KG1 (cell line): ENCODE measurements around the gene HS2ST1.
"Not testable (repeated sequence)": the region's sequence is repeated elsewhere in the genome, so short reads cannot be mapped to it uniquely, and the experiment has no call there.

Source experiments
- DNase-seq: peaks from one replicate; lab custom pipeline; 2025; lab: John Stamatoyannopoulos, UW

Gene HS2ST1

DNA sequence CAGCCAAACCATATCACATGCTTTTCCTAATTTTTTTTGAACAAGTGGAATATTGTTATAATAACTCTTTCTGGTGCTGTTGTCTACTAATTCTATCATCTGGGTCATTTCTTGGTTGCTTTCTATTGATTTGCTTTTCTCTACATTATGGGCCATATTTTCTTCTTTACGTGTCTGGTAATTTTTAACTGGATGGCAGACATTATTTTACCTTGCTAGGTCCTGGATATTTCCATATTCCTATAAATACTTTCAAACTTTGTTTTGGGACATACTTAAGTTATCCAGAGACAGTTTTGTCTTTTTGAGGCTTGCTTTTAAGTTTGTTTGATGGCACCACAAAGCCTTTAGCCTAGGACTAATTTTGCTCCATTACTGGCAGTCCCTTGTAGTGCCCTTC lies 11.3 kb downstream of the HS2ST1 start:
- DNase-seq, result no peak

DNA sequence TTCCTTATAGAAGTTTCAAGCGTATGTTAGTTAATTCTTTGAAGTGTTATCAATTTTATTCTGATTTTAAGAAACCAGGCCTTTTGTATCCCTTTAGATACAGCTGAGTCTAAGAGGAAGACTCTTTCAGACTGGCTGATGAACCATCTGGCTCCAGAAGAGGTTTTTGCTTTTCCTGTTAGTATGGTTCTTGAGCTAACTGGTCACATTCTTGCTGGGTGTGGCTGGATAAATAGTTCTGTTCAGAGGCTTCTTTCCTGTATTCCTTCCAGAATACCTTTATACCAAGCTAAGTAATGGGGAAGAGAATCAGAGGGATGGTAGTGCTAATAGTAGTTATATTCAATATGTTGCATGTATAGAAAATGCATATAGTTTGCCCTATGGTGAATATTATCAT lies 12.4 kb downstream of the HS2ST1 start:
- DNase-seq, result no peak

DNA sequence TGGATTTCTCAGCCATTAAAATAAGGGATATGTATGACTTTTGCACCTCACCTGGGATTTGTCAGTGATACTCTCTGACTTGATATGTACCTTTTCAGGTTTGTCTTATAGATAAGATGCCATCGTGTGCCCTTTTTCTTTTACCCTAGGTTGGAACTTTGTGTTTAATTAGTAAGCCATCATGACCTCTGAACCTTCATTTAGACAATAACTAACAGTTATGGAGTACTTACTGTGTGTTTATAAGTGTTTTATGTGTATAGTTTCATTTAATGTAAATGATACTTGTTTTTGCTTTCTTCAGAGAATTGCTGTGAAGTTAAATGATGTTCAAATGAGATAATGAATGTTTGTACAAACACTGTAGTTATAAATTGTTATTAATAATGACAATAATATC lies 14.4 kb downstream of the HS2ST1 start:
- no peak for DNase-seq

DNA sequence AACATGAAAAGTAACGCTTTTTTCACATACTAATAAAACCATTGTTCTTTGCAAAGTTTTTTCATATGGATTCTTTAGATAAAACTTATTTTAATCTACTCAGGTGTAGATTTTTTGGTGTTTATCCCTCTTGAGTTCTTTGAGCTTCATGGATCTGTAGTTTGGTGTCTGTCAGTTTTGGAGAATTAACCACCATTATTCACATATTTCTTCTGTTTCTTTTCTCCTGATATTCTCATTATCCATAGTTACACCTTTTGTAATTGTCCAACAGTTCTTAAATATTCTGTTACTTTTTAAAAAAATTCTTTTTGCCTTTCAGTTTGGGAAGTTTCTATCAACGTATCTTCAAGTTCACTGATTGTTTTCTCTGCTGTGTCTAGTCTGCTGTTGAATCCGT lies 18.6 kb downstream of the HS2ST1 start:
- DNase-seq, result no peak

DNA sequence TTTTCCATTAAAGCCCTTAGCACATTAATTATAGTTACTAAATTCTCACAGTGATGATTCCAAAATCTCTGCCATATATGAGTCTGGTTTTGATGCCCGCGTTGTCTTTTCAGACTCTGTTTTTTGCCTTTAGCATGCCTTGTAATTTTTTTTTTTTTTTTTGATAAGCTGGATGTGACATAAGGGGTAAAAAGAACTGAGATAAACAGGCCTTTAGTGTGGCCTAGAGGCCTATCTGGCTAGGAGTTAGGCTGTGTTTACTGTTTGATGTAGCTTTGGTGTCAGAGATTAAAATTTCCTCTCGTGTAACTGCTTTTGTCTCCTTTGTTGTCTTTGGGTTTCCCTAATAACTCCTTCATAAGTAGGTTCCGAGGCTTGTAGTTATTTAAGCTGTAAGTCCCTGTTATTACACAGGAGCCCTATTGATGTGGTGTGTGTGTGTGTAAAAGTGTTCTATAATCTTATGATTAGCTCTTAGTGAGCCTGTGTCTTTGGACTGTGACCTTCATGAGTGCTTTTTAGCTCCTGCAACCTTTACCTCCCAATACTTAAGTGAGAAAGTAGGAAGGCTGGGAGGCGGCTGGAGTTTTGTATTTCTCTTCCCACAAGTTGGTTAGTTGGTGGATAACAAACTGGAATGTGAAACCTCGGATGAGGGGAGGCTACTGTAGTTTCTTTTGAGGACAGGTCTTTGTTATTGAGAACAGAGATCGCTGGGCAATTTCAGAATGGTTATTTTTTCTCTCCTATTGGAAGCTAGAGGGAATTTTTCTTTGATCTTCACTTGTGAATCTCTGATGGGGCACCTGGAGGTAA lies 19.3 kb downstream of the HS2ST1 start:
- no peak for DNase-seq

DNA sequence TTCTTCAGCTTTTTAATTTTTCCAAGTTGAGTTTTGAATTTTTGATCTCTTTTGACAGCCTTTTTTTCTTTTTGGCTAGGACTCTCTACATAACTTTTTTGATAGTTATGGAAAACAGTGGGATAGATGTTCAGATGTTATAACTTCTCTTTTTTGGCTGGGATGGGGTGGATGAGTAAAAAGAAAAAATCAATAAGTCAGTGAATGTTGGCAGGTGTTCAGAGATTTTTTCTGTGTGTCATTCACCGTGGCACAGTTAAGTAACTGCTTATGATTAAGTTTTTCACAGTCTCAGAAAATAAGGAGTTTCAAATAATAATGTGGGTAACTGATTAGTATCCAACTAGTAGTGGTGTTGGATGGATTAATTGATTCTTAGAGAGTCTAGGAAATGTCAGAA lies 24.0 kb downstream of the HS2ST1 start:
- no peak for DNase-seq

DNA sequence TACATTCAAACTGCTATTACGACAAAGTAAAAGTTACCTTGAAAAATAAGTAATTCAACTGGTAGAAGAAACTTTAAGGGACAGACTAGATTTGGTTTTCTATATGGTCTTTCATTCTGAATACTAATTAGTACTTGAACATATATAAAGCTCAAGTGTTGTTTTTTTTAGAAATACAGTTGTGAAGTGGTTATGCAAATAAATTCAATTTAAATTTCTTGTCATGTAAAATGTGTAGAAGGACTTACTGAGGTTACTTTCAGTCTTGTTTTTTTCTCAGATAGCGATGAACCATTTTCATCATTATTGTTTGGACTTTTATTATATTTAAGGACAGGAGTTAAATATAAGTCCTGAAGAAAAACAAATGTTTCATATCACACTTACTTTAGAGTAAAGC lies 24.4 kb downstream of the HS2ST1 start:
- DNase-seq, result no peak

DNA sequence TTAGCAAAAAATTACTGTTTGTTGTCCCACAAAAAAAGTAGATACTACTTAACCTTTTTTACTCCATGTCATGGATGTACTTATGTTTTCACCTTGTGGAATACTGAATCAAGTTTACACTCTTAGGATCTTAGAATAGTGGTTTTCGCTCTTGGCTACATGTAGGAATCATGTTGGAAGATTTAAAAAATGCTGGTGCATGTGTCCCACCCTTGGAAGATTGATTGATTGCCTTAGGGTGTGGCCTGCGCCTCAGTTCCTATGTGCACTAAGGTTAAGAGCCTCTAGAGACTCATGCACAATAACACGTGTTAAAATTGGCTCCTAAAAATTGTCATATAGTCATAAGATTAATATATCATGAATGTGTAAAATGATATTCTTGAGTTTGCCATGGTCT lies 25.0 kb downstream of the HS2ST1 start:
- no peak for DNase-seq

DNA sequence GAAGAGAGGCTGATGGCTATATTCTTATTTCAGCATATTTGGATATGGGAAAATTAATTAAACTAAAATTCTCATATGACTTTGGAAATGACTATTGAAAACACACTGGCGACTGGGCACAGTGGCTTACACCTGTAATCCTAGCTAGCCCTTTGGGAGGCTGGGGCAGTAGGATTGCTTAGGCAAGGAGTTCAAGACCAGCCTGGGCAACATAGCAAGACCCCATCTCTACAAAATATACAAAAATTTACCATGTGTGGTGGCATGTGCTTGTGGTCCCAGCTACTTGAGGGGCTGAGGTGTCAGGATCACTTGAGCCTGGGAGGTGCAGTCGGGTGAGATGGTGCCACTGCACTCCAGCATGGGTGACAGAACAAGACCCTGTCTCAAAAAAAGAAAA lies 26.2 kb downstream of the HS2ST1 start:
- DNase-seq, result no peak

DNA sequence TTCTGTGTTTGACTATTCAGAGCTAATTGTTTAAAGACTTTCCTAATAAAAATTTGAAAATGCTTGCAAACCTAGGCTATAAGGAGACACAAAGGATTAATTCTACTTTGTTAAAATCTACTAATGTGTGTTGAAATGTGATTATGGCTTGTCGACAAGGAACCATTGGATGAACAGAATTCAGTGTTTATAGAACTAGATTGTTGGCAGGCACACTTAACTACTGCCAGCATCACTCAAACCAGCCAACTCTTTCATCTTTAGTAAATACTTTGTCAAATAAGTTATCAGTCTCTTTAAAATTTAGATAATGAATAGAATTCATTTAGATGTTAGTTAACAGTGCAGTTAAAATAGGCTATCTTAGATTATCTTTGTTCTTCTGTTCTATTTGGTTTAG lies 27.6 kb downstream of the HS2ST1 start:
- DNase-seq, result no peak

DNA sequence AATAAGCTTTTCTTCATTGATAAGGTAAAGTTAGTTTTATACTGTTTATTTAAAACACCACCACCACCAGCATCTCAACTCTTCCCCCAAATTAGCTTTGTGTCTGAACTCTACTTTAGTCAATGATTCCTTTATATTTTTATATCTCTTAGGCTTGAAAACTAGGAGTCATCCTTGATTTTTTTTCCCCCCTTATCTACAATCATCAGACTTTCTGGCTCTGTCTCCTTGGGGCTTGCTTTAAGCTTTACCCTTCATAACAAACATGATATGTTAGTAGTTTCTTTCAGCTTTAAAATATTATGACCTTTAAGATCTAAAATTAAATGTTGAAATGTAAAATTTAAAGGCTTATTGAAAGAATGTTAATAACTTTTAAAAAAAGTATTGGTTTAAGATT lies 28.3 kb downstream of the HS2ST1 start:
- DNase-seq, result no peak

DNA sequence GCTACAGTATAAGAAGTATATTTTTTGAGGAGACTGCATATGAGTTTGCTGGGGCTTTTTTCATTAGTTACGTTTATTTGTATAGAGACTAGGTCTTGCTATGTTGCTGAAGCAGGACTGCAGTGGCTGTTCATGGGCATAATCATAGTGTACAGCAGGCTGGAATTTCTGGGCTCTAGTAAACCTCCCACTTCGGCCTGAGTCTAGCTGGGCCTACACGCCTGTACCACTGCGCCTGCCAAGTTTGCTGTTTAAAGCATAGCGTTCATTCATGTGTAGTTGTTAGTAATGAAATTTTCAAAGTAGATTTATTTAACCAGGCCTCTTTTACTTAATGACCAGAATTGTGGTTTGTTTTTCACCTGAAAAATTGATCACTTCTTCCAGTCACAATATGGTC lies 33.8 kb downstream of the HS2ST1 start:
- DNase-seq, result no peak

DNA sequence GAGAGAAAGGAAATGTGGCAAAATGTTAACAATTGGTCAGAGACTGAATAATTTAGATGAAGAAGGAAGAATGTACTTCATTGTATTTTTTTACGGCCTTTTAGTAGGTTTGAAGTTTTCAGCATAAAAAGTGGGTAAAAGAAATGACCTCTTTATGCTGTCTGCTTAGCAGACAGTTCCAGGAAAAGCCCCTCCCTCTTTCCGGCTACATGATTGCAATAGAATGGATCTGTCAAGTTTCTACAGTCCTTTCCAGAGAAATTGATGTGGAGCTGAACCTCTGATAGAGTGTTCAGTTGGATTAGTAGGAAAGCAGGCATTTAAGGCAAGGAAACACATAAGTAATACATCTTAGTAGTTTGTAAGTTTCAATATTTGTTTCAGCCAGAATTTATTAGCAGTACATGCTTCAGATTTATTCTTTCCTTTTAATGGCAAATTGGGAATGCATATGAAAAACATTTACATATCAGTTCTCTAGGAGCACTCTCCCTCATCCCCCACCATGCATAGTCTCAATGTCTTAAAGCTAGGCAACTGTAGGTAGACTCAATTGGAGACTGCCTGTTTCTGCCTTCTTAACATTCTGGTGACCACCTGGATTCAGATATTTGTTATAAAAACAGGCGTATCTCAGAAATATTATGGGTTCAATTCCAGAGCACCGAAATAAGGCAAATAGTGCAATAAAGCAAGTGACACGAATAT lies 36.4 kb downstream of the HS2ST1 start:
- DNase-seq, result no peak

DNA sequence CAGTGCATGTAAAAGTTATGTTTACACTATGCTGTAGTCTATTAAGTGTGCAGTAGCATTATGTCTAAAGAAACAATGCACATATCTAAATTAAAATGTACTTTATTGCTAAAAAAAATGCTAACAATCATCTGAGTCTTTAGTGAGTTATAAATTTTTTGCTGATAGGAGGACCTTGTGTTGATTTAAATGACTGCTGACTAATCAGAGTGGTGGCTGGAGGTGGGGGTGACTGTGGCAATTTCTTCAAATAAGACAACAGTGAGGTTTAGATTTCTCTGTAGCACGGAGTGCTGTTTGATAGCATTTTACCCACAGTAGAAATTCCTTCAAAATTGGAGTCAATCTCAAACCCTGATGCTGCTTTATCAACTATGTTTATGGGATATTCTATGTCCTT lies 37.0 kb downstream of the HS2ST1 start:
- no peak for DNase-seq

DNA sequence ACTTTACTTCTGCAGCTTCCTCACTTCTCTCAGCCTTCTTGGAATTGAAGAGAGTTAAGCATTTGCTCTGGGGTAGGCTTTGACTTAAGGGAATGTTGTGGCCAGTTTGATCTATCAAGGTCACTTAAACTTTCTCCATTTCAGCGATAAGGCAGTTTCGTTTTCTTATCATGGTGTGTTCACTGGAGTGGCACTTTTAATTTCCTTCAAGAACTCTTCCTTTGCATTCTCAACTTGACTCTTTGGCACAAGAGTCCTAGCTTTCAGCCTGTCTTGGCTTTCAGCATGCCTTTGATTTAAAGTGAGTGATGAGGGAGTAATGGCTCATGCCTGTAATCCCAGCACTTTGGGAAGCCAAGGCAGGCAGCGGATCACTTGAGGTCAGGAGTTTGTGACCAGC lies 38.7 kb downstream of the HS2ST1 start:
- DNase-seq, result no peak

DNA sequence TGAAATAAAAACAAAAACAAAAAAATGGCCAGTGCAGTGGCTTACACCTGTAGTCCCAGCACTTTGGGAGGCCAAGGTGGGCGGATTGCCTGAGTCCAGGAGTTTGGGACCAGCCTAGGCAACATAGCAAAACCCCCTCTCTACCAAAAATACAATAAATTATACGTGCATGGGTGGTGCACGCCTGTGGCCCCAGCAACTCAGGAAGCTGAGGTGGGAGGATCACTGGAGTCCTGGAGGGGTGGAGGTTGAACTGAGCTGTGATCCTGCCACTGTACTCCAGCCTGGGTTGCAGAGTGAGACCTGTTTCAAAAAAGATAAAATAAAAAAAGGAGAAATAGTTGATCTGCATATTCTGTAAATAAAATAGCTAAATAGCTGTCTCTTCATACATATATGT lies 41.2 kb downstream of the HS2ST1 start:
- no peak for DNase-seq

DNA sequence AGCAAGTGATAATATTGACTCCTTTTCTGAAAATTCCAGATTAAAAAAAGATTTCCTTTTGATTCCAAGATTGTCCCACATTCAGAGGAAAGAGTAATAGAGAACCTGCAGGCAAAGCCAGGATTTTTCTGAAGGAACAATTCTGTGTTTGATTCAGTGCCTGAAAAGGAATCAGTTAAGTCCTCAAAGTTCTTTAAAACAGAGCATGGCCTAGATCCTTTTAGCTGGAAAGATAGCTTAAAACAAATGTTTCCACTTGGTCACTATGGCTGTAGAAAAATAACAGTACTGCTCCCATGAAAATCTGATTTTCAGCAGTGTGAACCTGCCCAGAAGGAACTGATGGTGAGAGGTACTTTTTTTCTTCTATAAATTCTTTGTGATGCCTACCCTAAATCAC lies 41.8 kb downstream of the HS2ST1 start:
- DNase-seq, result no peak

DNA sequence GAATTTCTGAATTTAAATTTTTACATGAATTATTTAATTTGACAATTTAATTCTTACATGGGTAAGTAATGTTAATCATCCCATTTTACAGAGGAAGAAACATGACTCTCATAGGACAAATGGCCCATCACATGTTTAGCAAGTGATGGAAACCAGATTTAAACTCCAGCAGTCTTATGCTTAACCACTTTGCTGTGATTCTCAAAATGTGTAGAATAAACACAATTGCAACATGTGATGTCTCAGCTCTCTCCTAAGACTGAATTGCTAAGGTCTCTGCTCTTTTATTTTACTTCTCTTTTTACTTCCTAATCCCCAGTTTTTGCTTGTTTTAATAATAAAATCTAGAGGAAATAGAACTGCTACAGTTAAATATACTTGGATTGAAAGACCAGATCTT lies 42.8 kb downstream of the HS2ST1 start:
- DNase-seq, result no peak

DNA sequence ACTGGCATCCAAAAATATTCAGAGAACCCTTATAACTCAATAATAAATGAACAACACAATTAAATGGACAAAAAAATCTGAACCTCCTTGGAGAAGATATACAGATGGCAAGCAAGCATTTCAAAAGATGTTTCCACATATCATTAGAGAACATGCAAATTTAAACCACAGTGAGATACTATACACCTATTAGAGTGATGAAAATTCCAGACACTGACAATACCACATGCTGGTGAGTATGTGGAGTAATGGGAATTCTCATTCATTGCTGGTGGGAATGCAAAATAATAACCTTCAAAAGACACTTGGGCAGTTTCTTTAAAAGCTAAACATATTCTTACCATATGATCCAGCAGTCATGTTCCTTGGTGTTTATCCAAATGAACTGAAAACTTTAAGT lies 46.1 kb downstream of the HS2ST1 start:
- no peak for DNase-seq

DNA sequence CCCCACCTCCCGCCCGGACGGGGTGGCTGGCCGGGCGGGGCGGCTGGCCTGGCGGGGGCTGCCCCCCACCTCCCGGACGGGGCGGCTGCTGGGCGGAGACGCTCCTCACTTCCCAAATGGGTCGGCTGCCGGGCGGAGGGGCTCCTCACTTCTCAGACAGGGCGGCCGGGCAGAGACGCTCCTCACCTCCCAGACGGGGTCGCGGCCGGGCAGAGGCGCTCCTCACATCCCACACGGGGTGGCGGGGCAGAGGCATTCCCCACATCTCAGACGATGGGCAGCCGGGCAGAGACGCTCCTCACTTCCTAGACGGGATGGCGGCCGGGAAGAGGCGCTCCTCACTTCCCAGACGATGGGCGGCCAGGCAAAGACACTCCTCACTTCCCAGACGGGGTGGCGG lies 49.4 kb downstream of the HS2ST1 start:
- not testable (repeated sequence) for DNase-seq

DNA sequence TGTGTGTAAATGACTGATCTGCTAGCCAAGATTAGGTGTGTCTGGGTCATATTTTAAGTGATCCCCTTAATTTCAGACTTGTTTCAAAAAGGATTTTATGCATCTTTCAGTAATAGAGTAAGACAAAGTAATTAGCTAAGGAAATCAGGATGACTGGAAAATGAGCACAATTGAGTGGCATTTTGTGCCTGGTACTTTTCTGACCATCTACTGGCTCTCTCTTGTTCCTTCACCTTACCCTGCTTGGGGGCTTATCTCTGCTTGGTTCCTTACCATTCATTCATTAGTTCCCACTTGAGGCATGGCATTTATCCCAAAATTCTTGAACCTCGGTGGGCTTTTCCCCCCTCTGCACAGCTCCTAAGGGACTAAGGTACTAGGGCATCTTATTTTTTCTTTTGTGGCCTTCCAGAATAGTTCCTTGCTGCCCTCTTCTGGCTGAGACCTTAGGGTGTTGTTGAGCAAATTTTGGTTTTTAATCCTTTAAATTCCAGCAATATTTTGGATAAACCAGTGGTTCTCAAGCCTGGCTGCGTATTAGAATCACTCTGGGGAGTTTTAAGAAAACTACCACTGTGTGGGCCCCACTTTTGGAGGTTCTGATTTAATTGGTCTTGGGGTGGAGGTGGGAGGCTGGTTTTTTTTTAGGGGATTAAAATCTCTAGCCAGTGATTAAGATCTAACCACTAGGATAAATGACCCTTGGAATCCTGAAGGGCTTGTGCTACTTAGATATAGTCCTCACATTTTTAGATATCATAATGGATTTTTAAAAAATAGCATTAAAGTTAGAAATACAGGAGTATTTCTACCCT lies 50.8 kb downstream of the HS2ST1 start:
- DNase-seq, result no peak

DNA sequence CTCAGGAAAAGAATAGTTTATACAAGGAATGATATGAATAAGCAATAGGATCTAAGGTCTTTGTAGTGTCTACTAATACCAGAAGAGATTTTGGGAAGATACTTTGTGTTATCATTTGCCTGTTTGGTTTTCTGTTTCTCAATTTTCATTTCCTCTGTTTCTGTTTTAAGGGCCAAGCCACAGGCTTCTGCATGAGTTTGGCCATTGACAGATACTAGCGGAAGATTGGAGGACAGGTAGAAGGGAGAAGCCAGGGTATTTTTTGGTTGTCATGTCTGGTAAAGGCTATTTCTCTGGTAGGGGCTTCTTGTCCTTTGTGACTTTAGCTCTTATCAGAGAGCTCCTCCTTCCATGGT lies 51.4 kb downstream of the HS2ST1 start:
- DNase-seq, result no peak

DNA sequence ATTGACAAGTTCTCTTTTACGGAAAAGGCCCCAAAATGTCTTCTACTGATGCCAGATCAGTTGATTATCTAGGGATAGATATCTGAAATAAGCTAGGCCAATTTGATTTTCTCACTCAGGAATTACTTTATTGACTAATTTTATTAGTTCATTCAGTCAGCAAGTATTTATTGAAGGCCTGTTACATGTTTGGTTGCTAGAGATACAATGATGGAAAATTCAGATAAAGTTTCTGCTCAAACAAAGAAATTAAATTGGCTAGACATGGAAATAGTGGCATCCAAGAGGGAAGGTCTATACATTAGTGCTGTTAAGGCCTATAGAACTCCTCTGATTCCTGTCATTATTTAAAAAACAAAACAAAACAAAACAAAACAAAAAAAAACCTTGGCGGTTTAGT lies 56.5 kb downstream of the HS2ST1 start:
- DNase-seq, result no peak
